Lower leg skin (tissue), 3 donors: ENCODE measurements around the gene MRPL16.

Experiments
- POLR2A ChIP-seq, 2 donors: fragments of 450-650 bp; IDR thresholded peaks; one replicate each; pipeline ENCODE4 v1.6.1; 2016 to 2017; ENCODE audit warnings: antibody characterized with exemption in 2 of 2, mild to moderate bottlenecking in 1 of 2, moderate library complexity in 1 of 2
- TF ChIP-seq, protein P1 (sequence below), 3 donors: fragments of 450-650 bp; IDR thresholded peaks; one replicate each; pipeline ENCODE4 v1.5.1; 2016; ENCODE audit warnings: antibody characterized with exemption in 3 of 3, mild to moderate bottlenecking in 3 of 3, moderate library complexity in 2 of 3

DNA sequence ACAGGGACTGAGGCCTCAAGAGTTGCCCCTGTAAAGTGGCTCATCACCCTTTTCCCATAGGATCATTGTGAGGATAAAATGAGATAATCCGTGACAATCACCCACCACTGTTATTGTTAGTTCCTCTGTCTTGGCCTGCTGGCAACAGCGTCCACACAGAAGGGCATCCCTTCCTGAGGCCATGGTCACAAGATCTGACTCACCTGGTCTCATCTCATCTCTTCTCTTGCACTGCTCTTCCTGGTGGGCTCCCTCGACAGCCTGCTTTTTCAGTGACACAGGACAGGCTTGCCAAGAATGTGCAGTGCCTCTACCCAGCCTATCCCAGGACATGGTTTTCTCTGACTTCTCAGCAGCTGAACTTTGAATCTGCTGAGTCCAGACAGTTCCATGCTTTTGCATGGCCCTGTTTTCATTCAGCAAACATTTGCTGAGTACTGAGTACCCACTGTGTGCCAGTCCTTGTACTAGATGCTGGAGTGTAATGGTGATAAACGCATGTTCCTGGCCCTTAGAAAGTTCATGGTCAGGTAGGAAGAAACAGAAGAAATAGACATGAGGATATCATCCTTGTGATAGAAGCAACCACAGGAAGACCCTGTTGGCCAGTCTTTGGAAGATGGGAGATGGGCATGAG lies 52.1 kb downstream of the MRPL16 start:
- TF ChIP-seq, protein P1, sequence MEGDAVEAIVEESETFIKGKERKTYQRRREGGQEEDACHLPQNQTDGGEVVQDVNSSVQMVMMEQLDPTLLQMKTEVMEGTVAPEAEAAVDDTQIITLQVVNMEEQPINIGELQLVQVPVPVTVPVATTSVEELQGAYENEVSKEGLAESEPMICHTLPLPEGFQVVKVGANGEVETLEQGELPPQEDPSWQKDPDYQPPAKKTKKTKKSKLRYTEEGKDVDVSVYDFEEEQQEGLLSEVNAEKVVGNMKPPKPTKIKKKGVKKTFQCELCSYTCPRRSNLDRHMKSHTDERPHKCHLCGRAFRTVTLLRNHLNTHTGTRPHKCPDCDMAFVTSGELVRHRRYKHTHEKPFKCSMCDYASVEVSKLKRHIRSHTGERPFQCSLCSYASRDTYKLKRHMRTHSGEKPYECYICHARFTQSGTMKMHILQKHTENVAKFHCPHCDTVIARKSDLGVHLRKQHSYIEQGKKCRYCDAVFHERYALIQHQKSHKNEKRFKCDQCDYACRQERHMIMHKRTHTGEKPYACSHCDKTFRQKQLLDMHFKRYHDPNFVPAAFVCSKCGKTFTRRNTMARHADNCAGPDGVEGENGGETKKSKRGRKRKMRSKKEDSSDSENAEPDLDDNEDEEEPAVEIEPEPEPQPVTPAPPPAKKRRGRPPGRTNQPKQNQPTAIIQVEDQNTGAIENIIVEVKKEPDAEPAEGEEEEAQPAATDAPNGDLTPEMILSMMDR (IDR thresholded peaks at IDR 0.05), result no peak
- TF ChIP-seq POLR2A (IDR thresholded peaks at IDR 0.05), result no peak
